HT1080 (cell line): ENCODE data around the gene MAGEC1. TPM values are rescaled to one million over a fixed set of nuclear protein-coding genes. Genes with fewer than 3 reads are reported as not detected.
"Not testable (repeated sequence)": the region's sequence is repeated elsewhere in the genome, so short reads cannot be mapped to it uniquely, and the experiment has no call there.

ENCODE experiments used
- DNase-seq: peaks from one replicate; pipeline ENCODE4 v3.0.0-alpha.2; 2015; ENCODE audit warnings: low read depth
- polyA plus RNA-seq, 2 experiments: library from polyadenylated mRNA; depleted of rRNA; stranded (reverse); fragments of >200 nt; gene quantifications; 2 replicates each; pipeline ENCODE4 v1.2.3, GENCODE V29; 2015
- total RNA-seq: library from RNA; depleted of rRNA; stranded (reverse); fragments of >200 nt; shearing (Covaris generic); gene quantifications from 2 replicates; pipeline ENCODE4 v1.2.3, GENCODE V29; 2014; rRNA removed

The MAGEC1 gene, protein sequence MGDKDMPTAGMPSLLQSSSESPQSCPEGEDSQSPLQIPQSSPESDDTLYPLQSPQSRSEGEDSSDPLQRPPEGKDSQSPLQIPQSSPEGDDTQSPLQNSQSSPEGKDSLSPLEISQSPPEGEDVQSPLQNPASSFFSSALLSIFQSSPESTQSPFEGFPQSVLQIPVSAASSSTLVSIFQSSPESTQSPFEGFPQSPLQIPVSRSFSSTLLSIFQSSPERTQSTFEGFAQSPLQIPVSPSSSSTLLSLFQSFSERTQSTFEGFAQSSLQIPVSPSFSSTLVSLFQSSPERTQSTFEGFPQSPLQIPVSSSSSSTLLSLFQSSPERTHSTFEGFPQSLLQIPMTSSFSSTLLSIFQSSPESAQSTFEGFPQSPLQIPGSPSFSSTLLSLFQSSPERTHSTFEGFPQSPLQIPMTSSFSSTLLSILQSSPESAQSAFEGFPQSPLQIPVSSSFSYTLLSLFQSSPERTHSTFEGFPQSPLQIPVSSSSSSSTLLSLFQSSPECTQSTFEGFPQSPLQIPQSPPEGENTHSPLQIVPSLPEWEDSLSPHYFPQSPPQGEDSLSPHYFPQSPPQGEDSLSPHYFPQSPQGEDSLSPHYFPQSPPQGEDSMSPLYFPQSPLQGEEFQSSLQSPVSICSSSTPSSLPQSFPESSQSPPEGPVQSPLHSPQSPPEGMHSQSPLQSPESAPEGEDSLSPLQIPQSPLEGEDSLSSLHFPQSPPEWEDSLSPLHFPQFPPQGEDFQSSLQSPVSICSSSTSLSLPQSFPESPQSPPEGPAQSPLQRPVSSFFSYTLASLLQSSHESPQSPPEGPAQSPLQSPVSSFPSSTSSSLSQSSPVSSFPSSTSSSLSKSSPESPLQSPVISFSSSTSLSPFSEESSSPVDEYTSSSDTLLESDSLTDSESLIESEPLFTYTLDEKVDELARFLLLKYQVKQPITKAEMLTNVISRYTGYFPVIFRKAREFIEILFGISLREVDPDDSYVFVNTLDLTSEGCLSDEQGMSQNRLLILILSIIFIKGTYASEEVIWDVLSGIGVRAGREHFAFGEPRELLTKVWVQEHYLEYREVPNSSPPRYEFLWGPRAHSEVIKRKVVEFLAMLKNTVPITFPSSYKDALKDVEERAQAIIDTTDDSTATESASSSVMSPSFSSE
- 0.07 TPM in 1 of 2 replicates, not detected in the other for total RNA-seq
- 0.23 and 0.41 TPM in 2 replicates for polyA plus RNA-seq (2015; cell fraction: cytosol; rRNA removed)
- polyA plus RNA-seq (2015; cell fraction: nucleus; rRNA removed): 0.36 and 0.86 TPM in 2 replicates

- no peak for DNase-seq
Observed at GRCh38 chrX:141903400-141904155, at the start of gene MAGEC1. Gene MAGEC1, plus strand, starts transcription at chrX:141903894. Its CDS starts 1,179 bp downstream, at chrX:141905073.

- DNase-seq: no peak
Observed at GRCh38 chrX:141857479-141857878, 46.2 kb upstream of the MAGEC1 start.

GRCh38 chrX:141879616-141880015 lies 24.1 kb upstream of the MAGEC1 start:
- no peak for DNase-seq

GRCh38 chrX:141888811-141889210 lies 14.9 kb upstream of the MAGEC1 start:
- not testable (repeated sequence) for DNase-seq

DNA sequence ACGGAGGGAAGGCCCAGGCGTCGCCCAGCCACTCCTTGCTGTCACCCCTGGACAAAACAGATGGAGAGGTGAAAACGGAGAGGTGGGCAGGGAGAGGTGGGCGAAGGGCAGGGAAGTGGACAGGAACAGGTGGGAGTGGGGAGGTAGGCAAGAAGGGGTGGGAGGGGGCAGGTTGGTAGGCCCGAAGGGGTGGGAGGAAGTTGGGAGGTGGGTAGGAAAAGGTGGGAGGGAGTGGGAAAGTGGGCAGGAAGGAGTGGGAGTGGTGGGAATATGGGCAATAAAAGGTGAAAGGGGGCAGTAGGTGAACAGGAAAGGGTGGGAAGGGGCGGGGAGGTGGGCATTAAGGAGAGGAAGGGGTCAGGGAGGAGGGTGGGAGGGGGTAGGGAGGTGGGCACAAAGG lies 9.0 kb upstream of the MAGEC1 start:
- DNase-seq: no peak

DNA sequence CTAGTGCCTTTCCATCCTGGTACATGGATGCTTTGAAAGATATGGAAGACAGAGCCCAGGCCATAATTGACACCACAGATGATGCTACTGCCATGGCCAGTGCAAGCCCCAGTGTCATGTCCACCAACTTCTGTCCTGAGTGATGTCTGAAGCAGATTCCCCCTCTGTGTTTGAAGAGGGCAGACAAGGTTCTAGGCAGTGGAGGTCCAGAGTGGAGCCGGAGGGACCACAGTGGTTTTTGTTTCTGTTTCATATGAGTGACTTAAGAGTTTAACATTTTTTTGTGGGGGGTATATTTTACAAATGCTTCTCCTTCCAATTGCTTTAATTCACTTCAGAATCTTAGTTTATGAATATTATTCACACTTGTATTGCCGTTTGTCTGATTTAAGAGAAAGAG lies 6.0 kb upstream of the MAGEC1 start:
- DNase-seq: no peak

- no peak for DNase-seq
Observed at GRCh38 chrX:141902366-141902765, 1.3 kb upstream of the MAGEC1 start.

- DNase-seq: no peak
Observed at GRCh38 chrX:141904262-141904661, 568 bp downstream of the MAGEC1 start.

DNA sequence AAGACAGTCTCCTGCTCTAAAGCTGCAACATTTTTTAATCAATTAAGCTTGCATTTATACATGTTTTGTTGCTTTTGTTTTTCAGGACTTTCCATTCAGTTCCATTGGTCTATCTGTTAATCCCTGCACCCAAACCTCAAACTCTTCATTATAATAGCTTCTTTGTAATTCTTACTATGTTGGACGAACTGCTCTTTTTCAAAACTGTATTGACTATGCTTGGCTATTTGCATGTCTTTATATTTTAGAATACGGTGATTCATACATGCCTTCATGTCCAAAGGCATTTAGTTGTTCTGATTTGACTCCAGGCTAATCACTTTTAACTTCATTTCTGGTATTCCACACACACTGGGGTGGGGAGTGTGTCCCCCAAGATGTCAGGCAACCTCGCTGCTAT lies 14.1 kb downstream of the MAGEC1 start:
- DNase-seq: no peak

GRCh38 chrX:141924293-141924692 lies 20.6 kb downstream of the MAGEC1 start:
- no peak for DNase-seq

- no peak for DNase-seq
Observed at GRCh38 chrX:141928432-141928831, 24.7 kb downstream of the MAGEC1 start.

DNA sequence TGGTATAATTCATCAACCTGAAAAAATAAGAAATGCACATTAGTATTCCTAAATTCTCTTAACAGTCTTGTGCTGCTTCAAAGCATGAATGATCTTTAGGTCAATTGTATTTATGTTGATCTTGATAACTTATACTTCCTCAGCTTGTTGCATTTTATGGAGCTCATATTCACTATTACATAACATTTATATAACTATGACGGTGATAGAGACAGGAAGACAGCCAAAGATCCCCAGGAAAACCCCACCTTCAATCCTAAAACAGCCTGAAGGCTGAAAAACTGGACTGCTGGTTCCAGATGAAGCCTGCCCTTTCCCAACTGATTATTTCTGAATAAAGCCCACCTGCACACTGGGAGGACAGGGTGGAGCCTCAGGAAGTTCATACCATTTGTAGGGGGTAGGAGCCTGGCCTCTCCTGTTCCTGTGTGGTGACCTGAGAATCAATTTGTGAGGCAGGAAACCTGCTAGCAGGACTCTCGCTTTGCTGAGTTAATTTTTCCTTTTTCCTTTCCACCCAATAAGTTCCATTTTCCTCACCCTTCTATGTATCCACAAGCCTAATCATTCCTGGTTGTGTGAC lies 30.5 kb downstream of the MAGEC1 start:
- no peak for DNase-seq

- no peak for DNase-seq
Observed at GRCh38 chrX:141935645-141936044, 32.0 kb downstream of the MAGEC1 start.

DNA sequence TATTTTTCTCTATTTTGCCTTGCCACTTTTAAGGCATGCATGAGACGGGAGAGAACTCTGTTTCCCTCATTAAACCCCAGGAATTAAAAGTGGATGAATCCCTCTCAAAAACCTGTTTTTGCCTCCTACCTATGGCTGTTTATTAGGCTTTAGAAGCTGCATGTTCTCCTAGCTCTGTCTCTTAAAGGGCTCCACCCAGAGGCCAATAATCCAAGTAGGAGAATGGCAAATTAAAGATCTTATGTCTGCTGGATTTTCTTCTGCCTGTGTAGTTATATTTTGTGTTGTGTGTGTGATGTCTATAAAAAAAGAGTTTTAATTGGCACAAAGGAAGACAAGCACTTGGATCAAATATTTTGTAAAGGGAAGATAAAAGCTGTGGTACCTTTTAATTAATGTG lies 32.4 kb downstream of the MAGEC1 start:
- DNase-seq: no peak

GRCh38 chrX:141941234-141941633 lies 37.5 kb downstream of the MAGEC1 start:
- no peak for DNase-seq

GRCh38 chrX:141945426-141945825 lies 41.7 kb downstream of the MAGEC1 start:
- no peak for DNase-seq

GRCh38 chrX:141947350-141947749 lies 43.7 kb downstream of the MAGEC1 start:
- no peak for DNase-seq

DNA sequence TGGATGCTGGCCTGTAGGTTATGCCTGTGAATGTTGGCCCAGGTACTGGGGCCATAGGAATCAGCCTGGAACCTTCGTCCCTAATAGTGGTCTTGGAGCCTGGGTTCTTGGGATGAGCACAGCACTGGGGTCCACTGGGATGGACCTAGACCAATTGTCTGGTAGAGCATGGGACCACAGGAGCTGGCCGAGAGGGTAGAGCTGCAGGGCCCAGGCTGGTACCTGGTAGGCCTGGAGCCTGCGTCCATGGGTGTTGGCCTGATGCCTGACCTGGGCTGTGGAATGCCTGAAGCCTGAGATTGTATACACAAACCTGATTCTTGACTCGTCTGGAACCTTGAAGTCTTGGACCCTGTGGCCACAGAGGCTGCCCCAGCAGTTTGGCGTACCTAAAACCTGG lies 48.9 kb downstream of the MAGEC1 start:
- no peak for DNase-seq

DNA sequence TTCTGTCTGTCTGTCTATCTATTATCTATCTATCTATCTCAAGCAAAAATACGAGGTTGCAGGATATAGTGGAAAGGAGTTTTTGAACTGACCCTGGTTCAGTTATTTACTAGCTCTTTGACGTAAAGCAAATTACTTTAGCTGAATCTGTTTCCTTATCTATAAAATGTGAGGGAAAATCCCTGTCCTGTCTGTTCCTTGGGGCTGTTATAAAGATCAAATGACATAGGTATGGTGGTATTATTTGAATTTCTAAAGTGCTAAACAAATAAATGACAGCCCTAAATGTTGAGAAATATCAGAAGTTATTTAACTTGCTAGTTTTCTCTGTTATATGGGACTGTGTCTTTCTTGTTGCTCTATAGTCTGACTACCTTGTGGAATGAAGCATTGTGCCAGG lies 55.0 kb downstream of the MAGEC1 start:
- DNase-seq: no peak
